NCI-H1092 treated with DMSO at 0.1 percent for 48 hours (cell line): ENCODE measurements around the gene NDUFAB1.
A peak's percentile ranks its signal among the peaks of the same experiment; 100 is the strongest.
"Not testable (repeated sequence)": the region's sequence is repeated elsewhere in the genome, so short reads cannot be mapped to it uniquely, and the experiment has no call there.

Source experiments
- DNase-seq: peaks from one replicate; lab custom pipeline; 2025; lab: John Stamatoyannopoulos, UW

The NDUFAB1 gene

DNA sequence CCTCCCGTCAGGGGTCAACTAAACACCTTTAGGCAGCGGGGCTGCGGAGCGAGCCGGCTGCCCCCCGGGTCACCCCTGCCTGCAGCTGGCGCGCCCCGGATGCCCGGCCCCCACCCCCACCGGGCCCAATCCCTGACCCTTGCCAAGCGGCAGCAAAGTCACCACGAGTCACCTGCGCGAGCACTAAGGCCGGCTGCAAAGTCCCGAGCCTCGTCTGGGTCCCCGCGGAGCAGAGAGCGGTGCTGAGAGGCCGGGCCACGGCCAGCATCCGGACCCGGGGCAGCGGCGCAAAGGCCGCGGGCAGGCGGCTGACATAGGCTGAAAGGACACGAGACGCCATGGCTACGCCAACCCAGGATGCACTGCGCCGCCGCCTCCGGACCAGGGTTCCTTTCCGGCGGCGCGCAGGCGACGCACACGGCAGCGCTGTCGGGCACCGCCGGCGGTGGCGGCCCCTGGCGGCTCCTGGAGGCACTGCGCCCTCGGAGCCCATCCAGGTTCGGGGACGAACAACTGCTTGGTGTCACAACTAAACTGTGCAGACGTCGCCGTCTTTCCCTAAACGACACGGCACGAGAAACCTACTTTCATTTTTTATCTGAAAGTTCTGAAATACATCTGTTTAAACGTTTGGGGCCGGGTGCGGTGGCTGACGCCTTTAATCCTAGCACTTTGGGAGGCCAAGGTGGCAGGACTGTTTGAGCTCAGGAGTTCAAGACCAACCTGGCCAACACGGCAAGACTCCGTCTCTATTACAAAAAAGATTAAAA, at the start of gene NDUFAB1:
NDUFAB1 (minus strand) TSS at position 366 of the 770 bp plus-strand sequence; CDS start at position 340, 26 bp downstream.
- peak; percentile 85 for DNase-seq

DNA sequence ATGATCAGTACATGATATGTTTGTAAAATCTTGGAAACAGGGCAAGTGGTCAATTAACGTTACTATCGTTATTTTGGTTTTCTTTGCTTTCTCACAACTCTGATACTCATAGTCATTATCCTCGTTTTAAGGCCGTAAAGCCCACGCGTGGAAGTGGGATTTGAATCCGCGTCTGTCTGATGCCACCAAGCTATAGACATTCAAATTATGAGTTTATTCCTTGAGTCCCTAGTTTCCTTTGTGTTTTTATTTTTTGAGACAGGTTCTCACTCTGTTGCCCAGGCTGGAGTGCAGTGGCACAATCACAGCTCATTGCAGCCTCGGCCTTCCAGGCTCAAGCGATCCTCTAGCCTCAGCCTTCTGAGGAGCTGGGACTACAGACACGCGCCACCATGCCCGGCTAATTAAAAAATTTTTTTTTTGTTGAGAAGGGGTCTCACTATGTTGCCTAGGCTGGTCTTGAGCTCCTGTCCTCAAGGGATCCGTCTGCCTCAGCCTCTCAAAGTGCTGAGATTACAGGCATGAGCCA, 46.2 kb upstream of the NDUFAB1 start:
- no peak for DNase-seq

DNA sequence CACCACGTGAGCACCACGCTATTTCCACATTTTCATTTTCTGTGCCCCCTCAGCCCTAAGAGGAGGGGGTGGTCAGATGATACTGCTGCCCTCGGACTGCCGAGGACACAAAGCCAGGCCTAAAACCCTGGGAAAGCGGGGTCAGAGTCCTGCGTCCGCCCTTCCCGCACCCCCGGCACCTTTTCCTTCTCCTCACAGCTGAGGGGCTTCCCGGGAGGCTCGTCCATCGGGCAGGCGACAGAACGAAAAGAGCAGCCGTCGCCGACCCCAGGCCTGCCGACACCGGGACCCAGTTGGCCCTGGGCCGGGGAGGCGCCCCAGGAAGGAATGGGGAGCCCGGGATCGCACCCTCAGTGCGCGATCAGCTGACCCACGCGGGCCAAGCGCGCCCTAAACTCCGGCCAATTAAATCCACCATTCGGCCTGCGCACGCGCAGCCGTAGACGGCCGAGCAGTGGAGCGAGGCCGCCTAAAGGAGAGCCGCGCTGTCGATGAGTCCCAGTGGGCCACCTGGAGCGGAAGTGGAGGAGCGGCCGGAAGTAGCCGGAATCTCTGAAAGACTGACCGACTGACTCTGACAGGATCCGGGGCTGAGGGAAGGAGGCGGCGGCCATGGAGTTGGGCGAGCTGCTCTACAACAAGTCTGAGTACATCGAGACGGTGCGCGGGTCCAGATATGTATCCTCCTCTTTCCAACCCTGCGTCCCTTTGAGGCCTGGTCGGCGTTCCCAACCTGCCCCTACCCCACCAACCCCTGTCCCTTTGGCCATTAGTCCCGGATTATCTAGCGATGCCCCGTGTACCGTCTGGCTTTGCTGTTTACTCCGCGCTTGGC, 45.0 kb upstream of the NDUFAB1 start, which contains the start of the genes DCTN5 and PALB2:
DCTN5 (plus strand) TSS at position 536 of the 835 bp plus-strand sequence; CDS start at position 613, 77 bp downstream.
PALB2 (minus strand) TSS at position 380 of the 835 bp plus-strand sequence; CDS start at position 227, 153 bp downstream.
- DNase-seq = peak; percentile 92

DNA sequence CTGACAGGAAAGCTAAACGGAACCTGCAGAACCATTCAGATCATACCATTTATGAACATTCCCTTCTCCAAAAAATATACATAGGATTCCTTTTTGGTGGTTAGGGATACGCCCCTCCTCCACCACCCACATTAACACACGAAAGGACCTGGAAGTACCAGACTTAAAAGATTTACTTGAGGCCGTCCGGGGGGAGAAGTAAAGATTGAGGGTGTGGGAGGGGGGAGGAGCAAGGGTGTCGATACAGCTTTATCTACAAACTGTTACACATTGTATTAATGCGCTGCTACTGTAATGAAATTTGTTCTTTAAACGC, 44.5 kb upstream of the NDUFAB1 start:
- DNase-seq = peak; percentile 1

DNA sequence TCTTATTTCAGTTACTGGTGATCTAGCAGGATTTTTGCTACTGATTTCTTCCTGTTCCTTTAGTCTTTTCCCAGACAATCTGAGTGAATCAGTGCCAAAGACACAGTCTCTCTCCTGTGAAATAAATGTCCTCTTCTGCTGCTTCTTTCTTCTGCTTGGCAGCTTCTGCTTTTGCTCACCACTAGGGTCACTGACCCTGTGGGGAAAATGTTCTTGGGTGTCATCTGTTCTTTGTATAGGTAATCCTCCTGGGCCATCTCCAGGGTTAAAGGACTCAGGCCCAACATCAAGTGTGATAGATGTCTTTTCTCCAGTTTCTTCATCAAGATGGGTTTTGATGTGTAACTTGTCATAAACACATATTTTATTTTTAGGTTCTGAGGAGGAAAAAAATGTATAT, 39.8 kb upstream of the NDUFAB1 start:
- no peak for DNase-seq

DNA sequence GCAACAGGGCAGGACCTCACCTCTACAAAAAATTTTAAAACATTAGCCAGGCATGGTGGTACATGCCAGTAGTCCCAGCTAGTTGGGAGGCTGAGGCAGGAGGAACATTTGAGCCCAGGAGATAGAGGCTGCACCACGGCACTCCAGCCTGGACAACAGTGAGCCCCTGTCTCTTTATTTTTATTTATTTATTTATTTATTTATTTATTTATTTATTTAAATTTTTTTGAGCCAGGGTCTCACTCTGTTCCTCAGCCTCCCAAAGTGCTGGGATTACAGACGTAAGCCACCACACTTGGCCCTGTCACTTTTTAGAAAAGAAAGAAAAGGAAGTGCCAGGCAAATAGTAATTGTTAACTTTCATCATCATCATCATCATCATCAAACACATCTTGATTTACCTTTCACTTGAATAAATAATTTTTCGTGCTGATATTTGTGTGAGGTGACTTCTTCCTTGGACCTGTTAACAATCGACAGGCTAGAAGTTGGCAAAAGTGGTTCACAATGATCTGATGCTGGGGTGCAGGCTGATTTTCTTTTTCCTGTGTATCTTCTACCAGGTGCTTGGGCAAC, 38.4 kb upstream of the NDUFAB1 start:
- no peak for DNase-seq

DNA sequence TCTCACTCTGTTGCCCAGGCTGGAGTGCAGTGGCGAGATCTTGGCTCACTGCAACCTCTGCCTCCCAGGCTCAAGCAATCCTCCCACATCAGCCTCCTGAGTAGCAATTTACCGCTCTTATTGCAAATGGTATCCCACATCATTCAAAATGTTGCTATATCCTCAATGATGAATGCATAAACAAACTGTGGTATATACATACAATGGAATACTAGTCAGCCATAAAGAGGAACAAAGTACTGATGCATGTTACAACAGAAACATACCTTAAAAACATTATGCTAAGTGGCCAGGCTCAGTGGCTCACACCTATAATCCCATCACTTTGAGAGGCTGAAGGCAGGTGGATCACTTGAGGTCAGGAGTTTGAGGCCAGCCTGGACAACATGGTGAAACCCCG, 35.8 kb upstream of the NDUFAB1 start:
- not testable (repeated sequence) for DNase-seq

DNA sequence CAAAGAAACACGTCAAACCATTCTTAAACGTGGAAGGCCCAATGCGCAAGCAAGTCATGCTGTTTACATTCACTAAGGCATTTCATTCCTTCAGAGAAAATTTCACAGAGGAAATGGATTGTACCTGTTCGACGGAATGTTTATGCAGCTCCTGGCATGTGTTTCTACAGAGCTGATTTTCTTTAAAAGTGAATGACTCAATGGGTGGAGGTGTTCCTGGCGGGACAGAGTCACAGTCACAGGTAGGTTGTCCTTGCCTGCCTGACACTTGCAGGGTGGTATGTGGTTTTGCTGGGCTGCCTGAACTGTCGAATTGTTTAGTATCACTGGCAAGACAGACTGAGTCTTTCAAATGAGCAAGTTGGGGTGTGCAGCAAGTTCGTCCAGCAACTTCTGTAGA, 33.4 kb upstream of the NDUFAB1 start:
- DNase-seq = no peak

DNA sequence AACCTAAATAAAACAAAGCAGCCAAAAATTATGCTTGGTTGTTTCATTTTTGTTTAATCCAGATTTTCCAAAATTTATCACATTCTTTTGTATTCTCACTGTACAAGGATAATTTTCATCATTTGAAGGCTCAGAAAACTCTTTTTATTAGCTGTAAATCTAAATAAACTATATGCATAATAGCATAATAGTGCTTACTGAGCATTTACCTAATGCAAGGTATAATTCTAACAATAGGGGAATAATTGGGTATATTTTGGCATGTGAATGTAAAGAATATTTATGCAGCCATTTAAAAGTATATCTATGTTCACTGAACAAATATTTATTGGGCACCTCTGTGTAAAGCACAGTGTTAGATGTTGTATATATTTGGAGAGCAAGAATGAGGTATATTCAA, 28.0 kb upstream of the NDUFAB1 start:
- no peak for DNase-seq

DNA sequence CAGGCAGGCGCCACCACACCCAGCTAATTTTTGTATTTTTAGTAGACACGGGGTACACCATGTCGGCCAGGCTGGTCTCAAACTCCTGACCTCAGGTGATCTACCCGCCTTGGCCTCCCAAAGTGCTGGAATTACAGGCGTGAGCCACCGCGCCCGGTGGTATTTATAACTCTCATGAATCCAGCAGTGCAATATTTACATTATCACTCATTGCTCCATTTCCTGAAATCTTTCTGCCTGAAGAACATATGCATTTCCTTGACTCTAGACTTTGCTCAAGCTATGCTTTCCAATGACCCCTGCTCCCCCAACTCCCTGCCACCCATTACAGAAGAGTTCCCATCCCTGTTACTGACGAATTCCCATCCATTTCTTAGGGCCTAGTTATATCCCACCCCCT, 19.7 kb upstream of the NDUFAB1 start:
- DNase-seq = no peak

DNA sequence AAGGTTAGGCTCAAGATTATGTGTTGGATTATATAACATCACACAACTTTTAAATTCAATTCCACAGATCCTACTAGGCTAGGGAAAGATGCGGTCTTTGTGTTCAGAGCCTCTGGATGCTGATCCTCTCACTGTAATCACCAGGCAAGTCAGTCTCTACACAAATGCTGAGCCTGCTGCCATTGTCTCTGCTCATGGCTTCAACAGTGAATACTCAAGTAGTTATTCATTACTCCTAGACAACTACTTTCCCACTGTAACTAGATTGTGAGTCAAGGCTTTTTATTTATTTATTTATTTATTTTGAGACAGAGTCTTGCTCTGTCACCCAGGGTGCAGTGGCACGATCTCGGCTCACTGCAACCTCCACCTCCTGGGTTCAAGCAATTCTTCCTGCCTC, 15.8 kb upstream of the NDUFAB1 start:
- DNase-seq = no peak

DNA sequence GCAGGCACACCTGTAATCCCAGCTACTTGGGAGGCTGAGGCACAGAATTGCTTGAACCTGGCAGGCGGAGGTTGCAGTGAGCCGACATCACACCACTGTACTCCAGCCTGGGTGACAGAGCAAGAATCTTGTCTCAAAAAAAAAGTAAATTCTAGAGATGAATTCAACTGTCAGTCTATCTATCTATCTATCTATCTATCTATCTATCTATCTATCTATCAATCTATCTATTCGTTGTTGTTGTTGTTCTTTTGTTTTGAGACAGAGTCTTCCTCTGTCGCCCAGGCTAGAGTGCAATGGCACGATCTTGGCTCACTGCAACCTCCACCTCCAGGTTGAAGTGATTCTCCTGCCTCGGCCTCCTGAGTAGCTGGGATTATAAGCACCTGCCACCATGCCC, 14.8 kb upstream of the NDUFAB1 start:
- not testable (repeated sequence) for DNase-seq

DNA sequence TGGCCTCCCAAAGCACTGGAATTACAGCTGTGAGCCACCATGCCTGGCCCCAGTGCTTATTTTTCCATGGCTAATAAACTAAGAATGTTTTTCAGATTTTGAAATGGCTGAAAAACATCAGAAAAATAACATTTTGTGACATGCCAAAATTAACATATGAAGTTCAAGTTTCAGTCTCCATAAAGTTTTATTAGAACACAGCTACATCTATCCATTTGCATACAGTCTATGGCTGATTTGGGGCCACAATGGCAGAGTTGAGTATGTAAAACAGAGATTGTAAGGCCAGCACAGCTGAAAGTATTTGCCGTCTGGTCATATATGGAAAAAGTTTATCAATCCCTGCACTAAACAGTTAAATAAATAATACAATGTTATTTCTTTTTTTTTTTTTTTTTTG, 13.8 kb upstream of the NDUFAB1 start:
- DNase-seq = no peak

DNA sequence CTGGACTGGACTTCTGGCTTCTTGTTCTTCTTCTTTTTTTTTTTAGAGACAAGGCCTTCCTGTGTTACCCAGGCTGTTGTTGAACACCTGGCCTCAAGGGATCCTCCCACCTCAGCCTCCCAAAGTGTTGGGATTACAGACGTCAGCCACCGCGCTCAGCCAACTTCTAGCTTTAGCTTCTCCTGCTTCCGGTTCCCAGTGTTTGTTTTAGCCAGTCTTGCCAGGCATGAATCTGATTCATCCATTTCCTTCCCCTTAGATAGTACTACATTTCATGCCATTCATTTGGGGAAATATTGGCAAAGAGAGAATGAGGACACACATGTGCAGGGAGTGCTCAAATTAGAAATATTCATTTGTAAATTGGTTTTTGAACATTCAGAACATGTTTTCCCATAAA, 12.1 kb upstream of the NDUFAB1 start:
- DNase-seq = no peak

DNA sequence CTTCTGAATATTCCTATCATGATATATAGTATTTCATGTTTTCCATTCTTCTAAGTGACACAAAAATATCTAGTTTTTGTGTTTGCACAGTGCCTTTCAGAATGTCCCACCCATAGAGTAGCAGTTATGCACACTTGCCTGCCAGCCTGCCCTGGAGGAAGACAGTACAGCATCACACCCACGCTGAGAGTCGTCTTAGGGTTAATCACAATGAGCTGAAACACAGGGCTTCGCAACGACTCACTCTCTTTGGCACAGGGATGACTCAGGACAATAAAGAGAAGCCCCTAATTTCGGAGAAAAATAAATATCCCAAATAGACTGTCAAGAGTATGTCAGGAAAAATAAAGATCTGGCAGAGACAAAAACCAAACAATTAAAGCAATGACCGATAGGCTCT, 11.6 kb upstream of the NDUFAB1 start:
- DNase-seq = no peak

DNA sequence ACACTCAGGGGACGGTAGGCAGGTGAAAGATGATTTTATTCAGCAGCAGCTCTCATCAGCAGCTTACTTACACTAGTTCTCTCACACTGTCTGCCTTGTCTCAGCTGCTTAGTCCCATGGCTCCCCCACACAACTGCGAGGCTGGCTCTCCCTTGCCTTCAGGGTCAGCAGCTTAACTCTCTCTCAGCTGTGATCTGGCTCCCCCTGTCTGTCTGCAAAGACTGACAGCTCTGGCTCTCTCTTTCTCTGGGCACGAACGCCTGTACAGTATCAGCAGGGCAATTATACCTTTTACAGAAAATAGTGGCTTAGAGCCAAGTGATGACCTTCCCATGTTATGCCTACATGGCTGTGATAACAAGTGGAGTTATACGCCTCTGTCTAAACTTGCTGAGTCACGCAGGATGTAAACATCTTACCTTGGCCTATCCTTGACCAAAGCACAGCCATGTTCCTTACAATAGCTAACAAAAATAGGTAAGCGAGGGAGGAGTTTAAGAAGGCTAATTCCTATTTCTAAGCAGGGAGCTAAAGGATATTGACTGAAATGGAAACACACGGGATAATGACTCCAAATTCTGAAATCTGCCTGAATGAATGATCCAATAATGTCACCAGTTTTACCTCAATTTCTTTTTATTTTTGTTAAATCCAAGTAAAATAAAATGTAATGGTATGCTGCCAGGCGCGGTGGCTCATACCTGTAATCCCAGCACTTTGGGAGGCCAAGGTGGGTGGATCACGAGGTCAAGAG, 1.1 kb upstream of the NDUFAB1 start:
- DNase-seq = no peak

DNA sequence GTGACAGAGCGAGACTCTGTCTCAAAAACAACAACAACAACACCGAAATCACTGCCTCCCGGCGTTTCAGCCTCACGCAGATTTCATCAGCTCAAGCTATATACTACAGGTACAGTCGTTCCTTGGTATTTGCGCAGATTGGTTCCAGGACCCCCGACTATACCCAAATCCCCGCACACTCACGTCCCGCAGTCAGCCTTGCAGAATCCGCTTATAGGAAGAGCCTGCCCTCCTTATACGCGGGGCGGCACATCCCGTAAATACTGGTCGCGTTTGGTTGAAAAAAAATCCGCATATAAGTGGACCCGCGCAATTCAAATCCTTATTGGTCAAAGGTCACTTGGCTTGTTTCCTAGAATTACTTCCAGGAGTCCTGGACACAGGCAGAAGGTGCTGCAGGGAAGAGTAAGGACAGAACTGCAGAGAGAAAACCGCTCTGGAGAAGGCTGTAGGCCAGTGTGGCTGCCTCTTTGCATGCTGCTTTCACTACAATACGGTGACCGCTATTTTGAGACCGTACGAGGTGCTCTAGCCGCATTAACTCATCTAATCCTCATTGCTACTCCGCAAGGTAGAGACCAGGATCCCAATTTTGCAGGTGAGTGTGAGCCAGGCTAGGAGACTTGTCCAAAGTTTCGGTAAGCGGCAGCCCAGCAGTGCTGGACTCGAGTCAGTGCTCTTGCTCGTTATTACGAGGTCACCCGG, 718 bp downstream of the NDUFAB1 start:
- no peak for DNase-seq

DNA sequence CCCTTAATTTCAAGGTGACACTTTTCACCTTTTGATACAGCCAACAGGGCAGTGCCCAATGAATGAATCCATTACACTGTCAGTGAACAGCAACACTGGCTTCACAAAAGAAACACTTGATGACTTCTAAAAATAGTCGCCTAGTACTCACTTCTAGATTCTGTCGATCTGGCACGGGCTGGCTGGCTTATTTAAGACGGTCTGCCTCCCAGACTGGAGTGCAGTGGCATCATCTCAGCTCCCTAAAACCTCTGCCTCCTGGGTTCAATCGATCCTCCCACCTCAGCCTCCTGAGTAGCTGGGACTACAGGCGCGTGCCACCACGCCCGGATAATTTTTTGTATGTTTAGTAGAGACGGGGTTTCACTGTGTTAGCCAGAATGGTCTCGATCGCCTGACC, 1.9 kb downstream of the NDUFAB1 start:
- DNase-seq = no peak

DNA sequence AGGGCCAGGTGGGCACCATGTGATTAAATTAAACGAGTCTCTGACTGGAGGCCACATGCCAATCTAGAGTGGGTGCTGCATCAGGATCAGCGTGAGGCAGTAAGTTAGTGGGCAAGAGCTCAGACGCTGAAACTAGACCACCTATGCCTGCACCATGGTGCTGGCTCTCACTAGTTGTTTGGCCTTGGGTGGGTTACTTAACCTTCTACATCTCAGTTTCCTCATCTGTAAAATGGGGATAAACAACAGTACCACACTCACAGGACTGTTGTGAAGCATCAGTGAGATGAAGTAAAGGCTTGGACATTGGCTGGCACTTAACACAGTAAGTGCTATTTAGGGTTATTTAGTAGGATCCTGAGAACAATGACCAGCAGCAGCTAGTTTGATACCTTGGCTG, 5.9 kb downstream of the NDUFAB1 start:
- DNase-seq = no peak

DNA sequence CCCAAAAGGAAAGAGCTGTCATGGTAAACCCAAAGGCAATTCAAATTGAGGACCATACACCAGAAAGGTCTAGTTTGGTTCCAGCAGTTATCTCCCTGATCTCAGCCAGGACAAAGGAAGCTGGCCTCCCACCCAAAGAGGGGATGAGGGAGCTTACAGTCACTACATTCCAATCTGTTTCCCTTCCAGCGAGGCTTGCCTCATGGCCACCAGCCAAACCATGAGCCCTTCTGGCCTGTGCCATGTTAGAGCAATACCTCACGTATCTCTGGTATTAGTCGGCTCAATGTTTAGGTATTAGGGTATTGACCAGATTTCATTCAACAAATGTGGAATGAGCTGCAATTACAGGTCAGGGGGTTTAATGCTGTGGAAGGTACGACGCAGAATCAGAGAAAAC, 8.4 kb downstream of the NDUFAB1 start:
- no peak for DNase-seq
